CD4-positive, alpha-beta T cell treated with Interleukin-6 for 4 hours (primary cell): ENCODE measurements around the gene TRMT1.

Experiments used
- DNase-seq: peaks from one replicate; pipeline ENCODE4 v3.0.0-alpha.2; 2020; ENCODE audit warnings: mixed read lengths

Gene TRMT1

GRCh38 chr19:13089857-13090507, 26.6 kb downstream of the TRMT1 start:
- DNase-seq, result no peak

GRCh38 chr19:13089139-13089856, 27.2 kb downstream of the TRMT1 start:
- DNase-seq, result no peak

GRCh38 chr19:13087795-13088537, 28.6 kb downstream of the TRMT1 start:
- no peak for DNase-seq

- no peak for DNase-seq
Measured at GRCh38 chr19:13087295-13087694, 29.2 kb downstream of the TRMT1 start.

- no peak for DNase-seq
Measured at GRCh38 chr19:13086341-13086740, 30.2 kb downstream of the TRMT1 start.

GRCh38 chr19:13085666-13086065, 30.9 kb downstream of the TRMT1 start:
- DNase-seq, result no peak

- no peak for DNase-seq
Measured at GRCh38 chr19:13083627-13084026, 32.9 kb downstream of the TRMT1 start.

GRCh38 chr19:13083008-13083404, 33.5 kb downstream of the TRMT1 start:
- no peak for DNase-seq

GRCh38 chr19:13082192-13083007, 34.1 kb downstream of the TRMT1 start:
- DNase-seq, result no peak

- DNase-seq, result no peak
Measured at GRCh38 chr19:13079542-13079986, 37.0 kb downstream of the TRMT1 start.

- DNase-seq, result no peak
Measured at GRCh38 chr19:13078897-13079541, 37.5 kb downstream of the TRMT1 start.

- DNase-seq, result no peak
Measured at GRCh38 chr19:13078381-13078780, 38.2 kb downstream of the TRMT1 start.

GRCh38 chr19:13077240-13077639, 39.3 kb downstream of the TRMT1 start:
- no peak for DNase-seq

GRCh38 chr19:13076787-13077186, 39.8 kb downstream of the TRMT1 start:
- DNase-seq, result no peak

GRCh38 chr19:13076320-13076719, 40.2 kb downstream of the TRMT1 start:
- DNase-seq, result no peak

- DNase-seq, result no peak
Measured at GRCh38 chr19:13074378-13074777, 42.2 kb downstream of the TRMT1 start.

GRCh38 chr19:13073263-13073662, 43.3 kb downstream of the TRMT1 start:
- DNase-seq, result no peak

GRCh38 chr19:13072188-13072908, 44.2 kb downstream of the TRMT1 start:
- no peak for DNase-seq

- no peak for DNase-seq
Measured at GRCh38 chr19:13071444-13072187, 44.9 kb downstream of the TRMT1 start.

GRCh38 chr19:13070425-13071140, 46.0 kb downstream of the TRMT1 start:
- DNase-seq, result no peak
